DMS79 treated with DMSO at 0.1 percent for 48 hours (cell line): ENCODE results near the gene B3GNT9.
A peak's percentile ranks its signal among the peaks of the same experiment; 100 is the strongest.

ENCODE experiments used
- DNase-seq: peaks from one replicate; lab custom pipeline; 2025; lab: John Stamatoyannopoulos, UW

The B3GNT9 gene

DNA sequence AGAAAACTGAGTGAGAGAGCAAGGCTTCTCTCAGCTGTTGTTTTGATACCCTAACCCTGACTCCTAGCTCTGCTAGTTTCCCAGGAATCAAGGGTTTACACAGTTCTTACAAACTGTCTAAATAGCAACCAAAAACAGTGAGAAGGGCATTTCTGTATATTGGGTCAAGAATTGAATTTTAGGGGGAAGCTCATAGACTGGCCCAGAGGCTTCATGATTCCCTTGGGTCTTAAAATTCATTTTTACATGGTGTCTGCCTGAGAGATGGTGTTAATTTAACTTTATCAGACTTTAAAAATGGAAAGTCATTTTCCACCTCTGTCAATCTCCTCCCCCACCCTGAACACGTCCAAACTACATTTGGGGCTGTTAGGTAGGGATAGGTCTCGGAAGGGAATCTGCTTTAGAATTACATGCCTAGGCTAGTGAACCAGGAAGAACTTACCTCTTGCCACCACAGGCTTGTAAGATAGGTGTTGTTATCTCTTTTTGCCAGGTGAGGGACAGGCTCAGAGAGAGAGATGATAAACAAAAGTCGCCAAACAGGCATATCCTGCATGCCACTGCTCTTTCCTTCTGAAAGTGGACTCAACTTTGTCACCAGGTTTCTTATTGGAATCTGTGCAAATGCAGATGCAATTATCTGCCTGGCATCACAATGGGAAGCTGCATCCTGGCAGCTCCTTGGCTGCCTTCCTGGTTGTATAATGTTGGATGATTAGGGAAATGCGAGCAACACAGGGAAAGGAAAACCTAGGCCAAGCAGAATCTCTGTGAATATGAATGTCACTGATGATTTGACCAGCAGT, 38.0 kb downstream of the B3GNT9 start:
- no peak for DNase-seq

DNA sequence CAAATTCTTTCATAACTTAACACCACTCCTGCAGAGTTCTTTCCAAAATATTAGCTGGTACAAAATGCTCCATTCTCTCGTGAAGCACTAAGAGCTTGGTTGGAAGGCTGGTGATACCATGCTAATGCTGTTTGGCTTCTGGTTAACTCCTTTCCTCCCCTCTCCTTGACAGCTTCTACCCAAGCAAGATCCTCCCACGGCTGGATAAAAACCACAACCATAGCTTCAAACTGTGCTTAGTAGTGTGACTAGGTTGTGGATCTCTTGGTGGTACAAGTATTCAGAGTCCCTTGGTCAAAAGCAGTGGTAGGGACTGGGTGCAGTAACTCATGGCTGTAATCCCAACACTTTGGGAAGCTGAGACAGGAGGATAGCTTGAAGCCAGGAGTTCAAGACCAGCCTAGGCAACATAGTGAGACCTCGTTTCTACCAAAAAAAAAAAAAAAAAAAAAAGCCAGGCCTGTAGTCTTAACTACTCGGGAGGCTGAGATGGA, 38.8 kb downstream of the B3GNT9 start:
- no peak for DNase-seq

DNA sequence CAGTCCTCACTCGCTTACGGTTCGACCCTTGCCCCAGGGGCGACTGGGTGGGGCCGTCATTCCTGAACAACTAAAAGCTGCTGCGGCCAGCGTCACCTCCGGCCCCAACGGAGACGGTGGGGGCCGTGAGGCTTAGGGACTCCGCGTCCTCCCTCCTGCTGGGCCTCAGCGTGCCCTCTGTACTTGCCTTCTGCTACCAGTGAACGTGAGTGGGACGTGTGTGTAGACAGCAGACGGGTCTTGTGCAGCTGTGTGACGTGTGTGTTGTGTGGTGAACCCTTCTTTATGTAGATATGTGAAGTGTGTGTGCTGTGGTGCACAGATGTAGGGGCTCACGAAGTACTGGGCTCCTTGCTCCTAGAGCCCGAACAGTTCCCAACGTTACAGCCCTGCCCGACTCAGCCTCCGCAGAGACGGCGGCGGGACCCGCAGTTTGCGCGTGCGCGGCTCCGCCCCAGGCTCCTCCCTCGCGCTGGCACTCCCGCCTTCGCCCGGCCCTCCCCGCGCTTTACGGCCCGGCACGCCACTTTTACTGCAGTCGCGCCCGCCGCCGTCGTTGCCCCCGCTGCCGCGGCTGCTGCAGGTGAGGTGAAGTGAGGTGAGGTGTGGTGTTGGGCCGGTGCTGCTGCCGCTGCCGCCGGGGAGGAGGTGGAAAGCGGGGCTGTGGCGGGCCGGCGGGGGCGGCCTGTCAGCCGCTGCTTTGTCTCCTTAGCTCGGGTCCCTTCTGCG, 41.2 kb downstream of the B3GNT9 start, which contains the start of gene PHAF1:
PHAF1 (plus strand) TSS at position 535 of the 729 bp plus-strand sequence. CDS start 235 bp downstream, outside the sequence.
- peak; percentile 73 for DNase-seq

DNA sequence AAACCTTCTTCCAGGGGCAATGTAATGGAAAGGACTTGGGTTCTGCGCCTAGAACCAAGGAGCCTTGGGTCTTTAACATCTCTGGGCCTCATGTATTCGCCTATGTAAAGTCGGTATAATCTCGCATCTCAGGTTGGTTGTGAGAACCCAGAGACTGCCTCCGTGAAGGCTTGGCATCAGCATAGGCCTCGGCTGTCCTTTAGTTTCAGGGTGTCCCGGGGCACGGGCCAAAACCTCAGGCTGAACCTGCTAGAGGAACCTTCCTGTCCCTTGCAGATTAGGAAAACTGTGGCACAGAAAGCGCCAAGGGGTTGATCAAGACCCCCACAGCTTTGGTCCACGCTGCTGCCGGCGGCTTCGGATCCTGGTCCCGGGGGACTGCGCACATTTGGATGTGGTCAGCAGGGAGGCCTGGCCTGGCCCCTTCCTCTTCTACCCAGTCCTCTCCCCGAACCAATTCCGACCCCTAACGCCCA, 41.8 kb downstream of the B3GNT9 start:
- DNase-seq, result no peak

DNA sequence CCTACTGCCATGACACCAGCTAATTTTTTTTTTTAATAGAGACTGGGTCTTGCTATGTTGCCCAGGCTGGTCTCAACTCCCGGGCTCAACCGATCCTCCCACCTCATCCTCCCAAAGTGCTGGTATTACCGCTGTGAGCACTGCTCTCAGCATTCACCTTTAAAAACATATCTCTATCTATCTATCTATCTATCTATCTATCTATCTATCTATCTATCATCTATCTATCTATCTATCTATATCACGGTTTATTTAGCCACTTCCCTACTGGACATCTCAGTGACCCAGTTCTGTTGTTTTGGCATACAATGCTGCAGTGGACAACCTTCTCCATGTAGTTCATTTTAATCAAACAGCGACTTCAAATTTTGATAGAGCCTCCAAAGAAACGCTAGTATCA, 42.3 kb downstream of the B3GNT9 start:
- no peak for DNase-seq

DNA sequence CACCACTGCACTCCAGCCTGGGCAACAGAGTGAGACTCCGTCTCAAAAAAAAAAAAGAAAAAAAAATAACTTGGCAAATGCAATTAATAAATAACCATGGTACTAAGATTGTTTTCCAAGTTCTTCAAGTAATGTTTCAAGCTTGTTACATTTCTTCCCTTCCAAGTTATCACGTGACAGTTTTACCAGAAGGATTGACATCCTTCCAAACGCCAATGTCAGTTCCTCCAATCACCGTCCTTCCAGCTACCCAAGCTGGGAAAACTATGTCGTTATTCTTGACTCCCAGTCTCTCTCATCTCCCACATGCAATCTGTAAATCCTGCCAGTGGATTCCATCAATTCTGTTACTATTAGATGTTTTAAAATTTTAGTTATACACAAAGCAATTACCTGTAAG, 44.9 kb downstream of the B3GNT9 start:
- no peak for DNase-seq

DNA sequence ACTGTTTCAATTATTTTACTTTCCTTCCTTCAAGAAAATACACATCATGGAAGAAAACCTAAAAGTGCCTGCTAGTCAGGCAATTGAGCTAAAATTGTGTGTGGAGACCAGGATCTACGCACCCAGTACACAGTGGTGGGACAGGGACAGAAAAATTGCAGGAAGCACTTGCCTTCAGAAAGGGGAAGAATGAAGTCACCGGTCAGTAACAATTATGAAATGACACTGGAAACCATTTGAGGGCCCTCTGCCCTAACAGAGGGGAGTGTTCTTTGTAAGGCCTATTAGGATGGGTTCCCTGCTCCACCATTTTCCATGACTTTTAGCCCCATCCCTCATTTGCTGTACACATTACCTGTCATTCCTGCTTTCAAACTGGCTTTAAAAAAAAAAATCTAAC, 45.6 kb downstream of the B3GNT9 start:
- no peak for DNase-seq

DNA sequence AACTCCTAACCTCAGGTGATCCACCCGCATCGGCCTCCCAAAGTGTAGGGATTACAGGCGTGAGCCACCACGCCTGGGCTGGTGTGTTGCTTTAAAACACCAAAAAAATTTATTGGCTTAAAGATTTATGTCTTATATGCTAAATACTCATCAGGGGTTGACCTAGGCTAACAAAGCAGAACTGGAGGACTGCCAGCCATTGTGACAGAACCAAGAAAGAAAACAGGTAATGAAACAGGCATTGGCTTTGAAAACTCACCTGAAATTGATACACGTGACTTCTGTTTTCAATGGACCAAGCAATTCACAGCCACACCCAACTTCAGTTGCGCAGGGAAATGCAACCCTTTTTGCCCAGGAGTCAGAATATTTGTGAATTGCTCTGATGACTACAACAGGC, 46.0 kb downstream of the B3GNT9 start:
- peak; percentile 13 for DNase-seq

DNA sequence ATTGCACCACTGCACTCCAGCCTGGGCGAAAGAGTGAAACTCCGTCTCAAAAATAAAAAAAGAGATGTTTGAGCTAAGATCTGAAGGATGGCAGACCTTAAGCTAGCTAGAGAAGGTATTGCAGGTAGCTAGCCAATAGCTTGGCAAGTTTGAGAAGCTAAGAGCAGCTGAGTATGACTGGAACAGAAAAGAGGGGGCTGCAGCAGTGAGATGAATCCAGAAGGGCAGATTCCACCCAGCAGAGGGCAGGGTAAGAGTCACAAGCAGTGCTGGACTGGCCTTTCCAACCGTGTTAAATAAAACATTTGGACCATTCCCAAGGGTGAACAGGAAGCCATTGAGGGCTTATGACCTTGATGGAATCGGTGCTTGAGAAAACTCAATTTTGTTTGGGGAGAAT, 46.7 kb downstream of the B3GNT9 start:
- no peak for DNase-seq

DNA sequence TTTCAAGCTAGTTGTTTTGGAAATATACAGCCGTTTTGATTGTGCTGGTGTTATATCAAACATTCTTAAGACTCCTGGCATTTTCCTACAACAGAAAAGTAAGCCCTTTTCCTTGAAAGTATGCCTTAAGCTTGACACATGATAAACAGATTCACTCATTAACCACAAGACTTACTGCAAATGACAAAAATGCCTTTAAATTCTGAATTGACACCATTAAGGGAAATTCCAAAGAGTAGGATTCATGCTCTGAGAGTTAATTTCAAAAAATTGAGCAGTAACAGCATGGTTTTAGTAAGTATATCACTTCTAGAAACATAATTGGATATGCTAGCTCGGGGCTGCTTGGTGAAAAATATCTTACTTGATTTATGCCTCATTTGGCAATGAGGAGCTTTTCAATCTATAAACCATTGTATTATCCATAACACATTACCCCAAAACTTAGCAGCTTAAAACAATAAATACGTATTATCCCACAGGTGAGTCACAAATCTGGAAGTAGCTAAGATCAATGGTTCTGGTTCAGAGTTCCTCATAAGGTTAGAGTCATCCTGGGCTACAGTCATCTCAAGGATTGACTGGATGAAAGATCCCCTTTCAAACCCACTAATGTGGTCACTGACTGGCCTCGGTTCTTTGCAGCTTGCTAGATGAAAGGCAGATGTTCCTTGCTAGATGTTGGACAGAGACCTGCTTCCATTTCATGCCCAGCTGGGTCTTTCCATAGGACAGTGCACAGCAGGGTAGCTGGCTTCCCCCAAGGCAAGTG, 49.3 kb downstream of the B3GNT9 start:
- no peak for DNase-seq

DNA sequence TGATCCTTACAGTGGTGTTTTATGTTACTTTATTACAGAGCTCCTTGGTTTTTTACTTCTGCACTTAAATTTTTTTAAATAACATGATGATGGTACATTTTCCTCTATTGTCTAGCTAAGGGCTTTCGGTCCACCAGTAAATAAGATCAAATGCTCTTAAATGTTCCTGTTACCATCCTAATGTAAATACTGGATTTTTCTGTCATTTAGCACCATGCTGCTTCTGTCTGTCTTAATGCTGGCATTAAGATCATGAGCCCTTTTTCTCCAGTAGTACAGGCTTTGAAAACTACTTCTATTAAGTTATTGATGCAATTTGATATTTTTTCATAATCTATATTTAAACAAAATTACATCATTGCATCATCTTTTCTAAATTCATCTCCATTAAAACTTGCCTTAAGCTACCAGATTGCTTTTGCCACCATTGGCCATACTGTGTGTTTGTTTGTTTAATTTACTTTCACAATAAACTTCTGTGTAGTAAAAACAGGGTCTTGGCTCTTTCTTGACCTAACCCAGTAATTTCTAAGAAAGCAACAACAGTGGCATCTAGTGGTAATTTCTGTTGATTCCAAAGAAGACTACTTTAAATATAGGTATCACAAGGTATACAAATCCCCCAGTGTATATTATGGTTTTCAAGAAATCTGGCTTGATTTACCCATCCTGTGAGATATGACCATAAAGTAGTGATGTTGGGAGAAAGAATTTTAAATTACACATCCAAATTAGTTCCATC, 50.1 kb downstream of the B3GNT9 start:
- no peak for DNase-seq

DNA sequence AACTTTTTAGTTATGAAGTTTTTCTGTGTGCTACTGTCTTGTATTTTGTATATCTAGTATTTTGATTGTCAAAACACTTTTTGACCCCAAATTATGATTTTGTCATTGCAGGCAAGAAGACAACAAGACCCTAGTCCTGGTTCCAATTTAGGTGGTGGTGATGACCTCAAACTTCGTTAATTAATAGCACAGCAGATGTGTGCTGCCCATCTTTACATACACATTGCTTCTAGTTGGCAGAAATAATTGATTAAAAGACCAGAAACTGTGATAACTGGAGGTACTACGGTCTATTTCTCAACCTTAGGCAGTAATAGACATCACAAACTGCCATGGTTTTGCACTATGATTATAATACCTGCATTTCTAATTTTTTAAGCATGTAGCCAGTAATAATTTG, 52.2 kb downstream of the B3GNT9 start:
- no peak for DNase-seq
